Peyer's patch (tissue), 4 donors: ENCODE results near the gene GAN.

Source experiments
- CTCF ChIP-seq, 6 experiments: fragments of 450-650 bp in 4 of 6; fragments of 200-600 bp in 2 of 6; sonication (generic) in 1 of 6; IDR thresholded peaks; one replicate each; pipeline ENCODE4 v1.5.1; 2017 to 2019; ENCODE audit warnings: antibody characterized with exemption in 6 of 6, mild to moderate bottlenecking in 3 of 6, moderate library complexity in 1 of 6
- POLR2A ChIP-seq, 2 donors: fragments of 450-650 bp; IDR thresholded peaks; one replicate each; pipeline ENCODE4 v1.5.1; 2017; ENCODE audit warnings: antibody characterized with exemption in 2 of 2, mild to moderate bottlenecking in 2 of 2, moderate library complexity in 2 of 2

GRCh38 chr16:81385031-81385756 lies 70.4 kb downstream of the GAN start:
- TF ChIP-seq CTCF (IDR thresholded peaks at IDR 0.05) = no peak
- TF ChIP-seq POLR2A (IDR thresholded peaks at IDR 0.05) = no peak
